Fibroblast of lung (primary cell): ENCODE results near the gene FAM151B. TPM values are rescaled to one million over a fixed set of nuclear protein-coding genes. Genes with fewer than 3 reads are reported as not detected.

Experiments
- DNase-seq, 2 donors: peaks; one replicate each; pipeline versions ENCODE4 v3.0.0 to v3.0.0-alpha.2; 2010; ENCODE audit warnings: low read depth in 2 of 2
- H2AFZ ChIP-seq: 2 replicates; pipeline ENCODE4 v1.5.1; 2012; ENCODE audit warnings: low read length, control low read depth, inconsistent platforms
- H3K27ac ChIP-seq: 2 replicates; pipeline ENCODE4 v1.5.1; 2011; ENCODE audit warnings: low read length, control low read depth; ENCODE audit not compliant: insufficient read depth
- H3K27me3 ChIP-seq: 2 replicates; pipeline ENCODE4 v1.5.1; 2011; ENCODE audit warnings: mild to moderate bottlenecking, low read length; ENCODE audit not compliant: control insufficient read depth, insufficient read depth
- H3K36me3 ChIP-seq: 2 replicates; pipeline ENCODE4 v1.5.1; 2011; ENCODE audit warnings: low read length; ENCODE audit not compliant: control insufficient read depth, insufficient read depth
- H3K4me1 ChIP-seq: 2 replicates; pipeline ENCODE4 v1.5.1; 2011; ENCODE audit warnings: low read length; ENCODE audit not compliant: control insufficient read depth, insufficient read depth; ENCODE audit errors: extremely low read depth
- H3K4me2 ChIP-seq: 2 replicates; pipeline ENCODE4 v1.5.1; 2011; ENCODE audit warnings: low read length, control low read depth; ENCODE audit not compliant: insufficient read depth; ENCODE audit errors: extremely low read depth
- H3K4me3 ChIP-seq, 4 experiments: fragments of 200-600 bp in 1 of 4; sonication (generic) in 1 of 4; replicated peaks in 1 of 4; 2 replicates each; pipeline ENCODE4 v1.5.1; 2011 to 2016; ENCODE audit warnings: low read length in 4 of 4, low read depth in 3 of 4, mild to moderate bottlenecking in 3 of 4, control low read depth in 2 of 4, inconsistent platforms in 1 of 4, mixed read lengths in 1 of 4; ENCODE audit not compliant: insufficient read depth in 1 of 4; ENCODE audit errors: control extremely low read depth in 1 of 4
- H3K79me2 ChIP-seq: 2 replicates; pipeline ENCODE4 v1.5.1; 2012; ENCODE audit warnings: mild to moderate bottlenecking, low read length, inconsistent platforms; ENCODE audit not compliant: control insufficient read depth, insufficient read depth
- H3K9ac ChIP-seq: 2 replicates; pipeline ENCODE4 v1.5.1; 2011; ENCODE audit warnings: mild to moderate bottlenecking, low read length, control low read depth; ENCODE audit not compliant: insufficient read depth
- H3K9me3 ChIP-seq: 2 replicates; pipeline ENCODE4 v1.5.1; 2012; ENCODE audit warnings: low read depth, low read length; ENCODE audit not compliant: control insufficient read depth, insufficient read depth
- H4K20me1 ChIP-seq: 2 replicates; pipeline ENCODE4 v1.5.1; 2011; ENCODE audit warnings: low read length; ENCODE audit not compliant: control insufficient read depth, insufficient read depth; ENCODE audit errors: extremely low read depth
- CTCF ChIP-seq, 2 donors: IDR thresholded peaks in 1 of 2; conservative IDR thresholded peaks in 1 of 2; 1 replicate in 1 of 2; 2 replicates in 1 of 2; pipeline ENCODE4 v1.5.1; 2011 to 2012; ENCODE audit warnings: low read length in 2 of 2, control low read depth in 1 of 2, inconsistent platforms in 1 of 2, low read depth in 1 of 2, mild to moderate bottlenecking in 1 of 2
- EZH2 ChIP-seq: IDR thresholded peaks from 2 replicates; pipeline ENCODE4 v1.5.1; 2012; ENCODE audit warnings: low read length, control low read depth, mild to moderate bottlenecking; ENCODE audit errors: missing control alignments
- polyA plus RNA-seq, 2 donors: library from polyadenylated mRNA; depleted of rRNA in 1 of 2; stranded (reverse) in 1 of 2; unstranded in 1 of 2; fragments of >200 nt; gene quantifications; 2 replicates each; pipeline ENCODE4 v1.2.1, GENCODE V29; 2011 to 2012; ENCODE audit warnings: missing spikeins in 1 of 2
- total RNA-seq: library from RNA; depleted of rRNA; stranded (reverse); fragments of >200 nt; gene quantifications from 2 replicates; pipeline ENCODE4 v1.2.1, GENCODE V29; 2014

Gene FAM151B
- total and polyA plus RNA-seq, 2 donors (not counting 1 experiment from before 2014, with no cell fraction given), result 4.8 to 4.9 TPM

GRCh38 chr5:80559244-80559643, 71.3 kb downstream of the FAM151B start:
- Histone ChIP-seq H3K4me2 (no peak overlapping the region), H3K9ac (no peak overlapping the region), H3K79me2 (no peaks in the 10 kb centered on the region), H3K27ac (no peak overlapping the region), H4K20me1 (no peaks in the 10 kb centered on the region), H2AFZ (no peak overlapping the region), H3K36me3 (no peaks in the 10 kb centered on the region), H3K9me3 (no peaks in the 10 kb centered on the region), H3K4me3 (no peak overlapping the region), H3K27me3 (peaks cover 15% of the 10 kb centered on the region), H3K4me1 (no peaks in the 10 kb centered on the region)
- DNase-seq, result no peak
- TF ChIP-seq EZH2, result no peak
- no peak for TF ChIP-seq CTCF (conservative IDR thresholded peaks at IDR 0.05 in 1 of 2, IDR thresholded peaks at IDR 0.05 in 1 of 2; ENCODE audit: low read depth in 1 of 2, low read length in 2 of 2)

- H3K4me2 ChIP-seq, result no peak overlapping the region
- no peaks in the 10 kb centered on the region for H3K79me2 ChIP-seq
- no peak for DNase-seq
- H3K27me3 ChIP-seq, result peaks cover 32% of the 10 kb centered on the region
- no peak overlapping the region for H3K9ac ChIP-seq
- H2AFZ ChIP-seq, result no peak overlapping the region
- no peak for TF ChIP-seq CTCF (conservative IDR thresholded peaks at IDR 0.05 in 1 of 2, IDR thresholded peaks at IDR 0.05 in 1 of 2; ENCODE audit: low read depth in 1 of 2, low read length in 2 of 2)
- TF ChIP-seq EZH2, result no peak
- no peaks in the 10 kb centered on the region for H3K4me1 ChIP-seq
- H3K9me3 ChIP-seq, result no peaks in the 10 kb centered on the region
- no peak overlapping the region for H3K27ac ChIP-seq
- H4K20me1 ChIP-seq, result no peaks in the 10 kb centered on the region
- no peak overlapping the region for H3K4me3 ChIP-seq
- no peaks in the 10 kb centered on the region for H3K36me3 ChIP-seq
These were observed 77.4 kb downstream of the FAM151B start for GRCh38 chr5:80565330-80565729.

GRCh38 chr5:80566711-80567259, 78.9 kb downstream of the FAM151B start:
- H3K4me2 ChIP-seq, result no peak overlapping the region
- no peak for DNase-seq
- no peak overlapping the region for H3K4me3 ChIP-seq
- H3K9me3 ChIP-seq, result no peaks in the 10 kb centered on the region
- H3K27ac ChIP-seq, result no peak overlapping the region
- TF ChIP-seq EZH2, result no peak
- no peak overlapping the region for H3K9ac ChIP-seq
- no peak overlapping the region for H2AFZ ChIP-seq
- no peaks in the 10 kb centered on the region for H3K79me2 ChIP-seq
- H3K36me3 ChIP-seq, result no peaks in the 10 kb centered on the region
- H4K20me1 ChIP-seq, result no peaks in the 10 kb centered on the region
- peaks cover 34% of the 10 kb centered on the region for H3K27me3 ChIP-seq
- no peaks in the 10 kb centered on the region for H3K4me1 ChIP-seq
